ENCODE results near the gene SAMD10. TPM values are rescaled to one million over a fixed set of nuclear protein-coding genes. Genes with fewer than 3 reads are reported as not detected.

The SAMD10 gene
- total RNA-seq, 4 donors from 2014 or later: 0.48 to 1.2 (median 0.84) TPM; not detected in 1

GRCh38 chr20:63952769-63953168 lies 26.7 kb downstream of the SAMD10 start:
- ATAC-seq (ENCODE audit: low FRiP score) (no peak), DNase-seq (ENCODE audit: low spot score) (no peak)
- TF ChIP-seq CTCF (IDR thresholded peaks at IDR 0.05): no peak

- no peak for ATAC-seq (ENCODE audit: low FRiP score)
- DNase-seq (ENCODE audit: low spot score): no peak
- TF ChIP-seq CTCF (IDR thresholded peaks at IDR 0.05): no peak
Measured at GRCh38 chr20:63952210-63952535, 27.3 kb downstream of the SAMD10 start.

- no peak for DNase-seq (ENCODE audit: low spot score)
- ATAC-seq (ENCODE audit: low FRiP score): no peak
- no peak for TF ChIP-seq CTCF (IDR thresholded peaks at IDR 0.05)
Measured at GRCh38 chr20:63951398-63952209, 27.8 kb downstream of the SAMD10 start.

- DNase-seq (ENCODE audit: low spot score) (no peak), ATAC-seq (ENCODE audit: low FRiP score) (no peak)
- TF ChIP-seq CTCF (IDR thresholded peaks at IDR 0.05): no peak
Measured at GRCh38 chr20:63950701-63951397, 28.6 kb downstream of the SAMD10 start.

- no peak for TF ChIP-seq CTCF (IDR thresholded peaks at IDR 0.05)
- ATAC-seq (ENCODE audit: low FRiP score): no peak
- no peak for DNase-seq (ENCODE audit: low spot score)
Measured at GRCh38 chr20:63947638-63948456, 31.6 kb downstream of the SAMD10 start.

GRCh38 chr20:63946986-63947637 lies 32.3 kb downstream of the SAMD10 start:
- TF ChIP-seq CTCF (IDR thresholded peaks at IDR 0.05): no peak

More at GRCh38 chr20:63946986-63947637, 32.3 kb downstream of the SAMD10 start:
- DNase-seq (ENCODE audit: low spot score) (no peak), ATAC-seq (ENCODE audit: low FRiP score) (no peak)

All from omental fat pad (tissue), 4 donors.